Measurements from ENCODE around the gene CKMT2.

CKMT2 gene

GRCh38 chr5:81247441-81247972 lies 14.4 kb downstream of the CKMT2 start:
- ATAC-seq (ENCODE audit: insufficient read depth, low read depth) = no peak
- no peaks in the 10 kb centered on the region for H3K9me3 ChIP-seq (ENCODE audit: insufficient read depth, low read length, severe bottlenecking)
- no peak overlapping the region for H3K4me3 ChIP-seq (ENCODE audit: low read depth in 1 of 2, low read length in 2 of 2)
- TF ChIP-seq EZH2 (IDR thresholded peaks at IDR 0.05; ENCODE audit: borderline replicate concordance, low read depth, low read length, severe bottlenecking) (no peak), CTCF (IDR thresholded peaks at IDR 0.05; ENCODE audit: borderline replicate concordance, extremely low read depth, low read length, poor library complexity, severe bottlenecking) (no peak)
- peaks cover 3% of the 10 kb centered on the region; the same call in 1 of the 2 replicates for H3K36me3 ChIP-seq (ENCODE audit: insufficient read depth, low read length)
- no peaks in the 10 kb centered on the region for H3K4me1 ChIP-seq (ENCODE audit: insufficient read depth, low read length)
- H2AFZ ChIP-seq (ENCODE audit: low read depth, low read length) = no peak overlapping the region
- H4K20me1 ChIP-seq (ENCODE audit: insufficient read depth, low read length) = no peaks in the 10 kb centered on the region
- no peaks in the 10 kb centered on the region for H3K27me3 ChIP-seq (ENCODE audit: insufficient read depth, low read length, poor library complexity)
- no peaks in the 10 kb centered on the region for H3K79me2 ChIP-seq (ENCODE audit: insufficient read depth, low read length)
- no peak overlapping the region for H3K4me2 ChIP-seq (ENCODE audit: insufficient read depth, low read length)
- DNase-seq = no peak
- H3K27ac ChIP-seq (ENCODE audit: low read length) = no peak overlapping the region
- no peak overlapping the region for H3K9ac ChIP-seq (ENCODE audit: low read depth, low read length)

- Histone ChIP-seq H3K9ac (ENCODE audit: low read depth, low read length) (no peak overlapping the region), H3K4me1 (ENCODE audit: insufficient read depth, low read length) (no peaks in the 10 kb centered on the region), H3K9me3 (ENCODE audit: insufficient read depth, low read length, severe bottlenecking) (no peaks in the 10 kb centered on the region), H3K4me2 (ENCODE audit: insufficient read depth, low read length) (no peak overlapping the region), H3K27ac (ENCODE audit: low read length) (no peak overlapping the region), H3K79me2 (ENCODE audit: insufficient read depth, low read length) (no peaks in the 10 kb centered on the region), H3K27me3 (ENCODE audit: insufficient read depth, low read length, poor library complexity) (no peaks in the 10 kb centered on the region), H4K20me1 (ENCODE audit: insufficient read depth, low read length) (no peaks in the 10 kb centered on the region), H2AFZ (ENCODE audit: low read depth, low read length) (no peak overlapping the region), H3K36me3 (ENCODE audit: insufficient read depth, low read length) (peaks cover 3% of the 10 kb centered on the region; the same call in 1 of the 2 replicates), H3K4me3 (ENCODE audit: low read depth in 1 of 2, low read length in 2 of 2) (no peak overlapping the region)
- TF ChIP-seq CTCF (IDR thresholded peaks at IDR 0.05; ENCODE audit: borderline replicate concordance, extremely low read depth, low read length, poor library complexity, severe bottlenecking) = no peak
- DNase-seq (no peak), ATAC-seq (ENCODE audit: insufficient read depth, low read depth) (no peak)
Observed at GRCh38 chr5:81249240-81249639, 16.1 kb downstream of the CKMT2 start.

GRCh38 chr5:81250004-81250403 lies 16.9 kb downstream of the CKMT2 start:
- H4K20me1 ChIP-seq (ENCODE audit: insufficient read depth, low read length) = no peaks in the 10 kb centered on the region
- no peaks in the 10 kb centered on the region for H3K27me3 ChIP-seq (ENCODE audit: insufficient read depth, low read length, poor library complexity)
- H3K4me2 ChIP-seq (ENCODE audit: insufficient read depth, low read length) = no peak overlapping the region
- ATAC-seq (ENCODE audit: insufficient read depth, low read depth) (no peak), DNase-seq (no peak)
- no peaks in the 10 kb centered on the region for H3K79me2 ChIP-seq (ENCODE audit: insufficient read depth, low read length)
- no peak overlapping the region for H3K4me3 ChIP-seq (ENCODE audit: low read depth in 1 of 2, low read length in 2 of 2)
- TF ChIP-seq EZH2 (IDR thresholded peaks at IDR 0.05; ENCODE audit: borderline replicate concordance, low read depth, low read length, severe bottlenecking) = no peak
- no peak for TF ChIP-seq CTCF (IDR thresholded peaks at IDR 0.05; ENCODE audit: borderline replicate concordance, extremely low read depth, low read length, poor library complexity, severe bottlenecking)
- peaks cover 6% of the 10 kb centered on the region for H3K36me3 ChIP-seq (ENCODE audit: insufficient read depth, low read length)
- no peaks in the 10 kb centered on the region for H3K4me1 ChIP-seq (ENCODE audit: insufficient read depth, low read length)
- no peak overlapping the region for H3K9ac ChIP-seq (ENCODE audit: low read depth, low read length)
- no peak overlapping the region for H2AFZ ChIP-seq (ENCODE audit: low read depth, low read length)
- no peaks in the 10 kb centered on the region for H3K9me3 ChIP-seq (ENCODE audit: insufficient read depth, low read length, severe bottlenecking)
- H3K27ac ChIP-seq (ENCODE audit: low read length) = no peak overlapping the region

GRCh38 chr5:81251922-81252321 lies 18.8 kb downstream of the CKMT2 start:
- ATAC-seq (ENCODE audit: insufficient read depth, low read depth) (no peak), DNase-seq (no peak)
- Histone ChIP-seq H3K9me3 (ENCODE audit: insufficient read depth, low read length, severe bottlenecking) (no peaks in the 10 kb centered on the region), H3K4me2 (ENCODE audit: insufficient read depth, low read length) (no peak overlapping the region), H3K4me1 (ENCODE audit: insufficient read depth, low read length) (no peaks in the 10 kb centered on the region), H3K27me3 (ENCODE audit: insufficient read depth, low read length, poor library complexity) (no peaks in the 10 kb centered on the region), H3K27ac (ENCODE audit: low read length) (no peak overlapping the region), H3K9ac (ENCODE audit: low read depth, low read length) (no peak overlapping the region), H3K79me2 (ENCODE audit: insufficient read depth, low read length) (no peaks in the 10 kb centered on the region), H3K36me3 (ENCODE audit: insufficient read depth, low read length) (peaks cover 3% of the 10 kb centered on the region; the same call in 1 of the 2 replicates), H3K4me3 (ENCODE audit: low read depth in 1 of 2, low read length in 2 of 2) (no peak overlapping the region), H4K20me1 (ENCODE audit: insufficient read depth, low read length) (no peaks in the 10 kb centered on the region), H2AFZ (ENCODE audit: low read depth, low read length) (no peak overlapping the region)
- TF ChIP-seq CTCF (IDR thresholded peaks at IDR 0.05; ENCODE audit: borderline replicate concordance, extremely low read depth, low read length, poor library complexity, severe bottlenecking) = no peak
- TF ChIP-seq EZH2 (IDR thresholded peaks at IDR 0.05; ENCODE audit: borderline replicate concordance, low read depth, low read length, severe bottlenecking) = no peak
